ENCODE results near the gene KCNJ5.

DNA sequence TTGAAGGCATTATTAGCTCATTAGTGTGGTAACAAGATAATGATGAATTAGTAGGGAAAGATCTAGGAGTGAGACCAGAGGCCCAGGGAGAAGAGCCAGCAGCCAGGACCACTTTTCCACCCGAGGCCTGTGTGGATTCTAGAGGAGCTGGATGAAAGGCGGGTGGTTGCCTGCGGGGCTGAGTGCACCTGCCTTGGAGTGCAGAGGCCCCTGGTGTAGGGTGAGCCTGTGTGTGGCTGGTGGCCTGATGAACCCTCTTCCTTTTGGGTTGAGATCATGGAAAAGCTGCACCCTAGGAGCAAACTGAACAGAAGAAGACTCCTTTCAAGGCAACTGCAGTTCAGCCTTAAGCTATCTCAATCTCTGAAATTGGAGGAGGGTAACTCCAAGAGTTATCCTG, 57.4 kb downstream of the KCNJ5 start:
- TF ChIP-seq, protein P1, sequence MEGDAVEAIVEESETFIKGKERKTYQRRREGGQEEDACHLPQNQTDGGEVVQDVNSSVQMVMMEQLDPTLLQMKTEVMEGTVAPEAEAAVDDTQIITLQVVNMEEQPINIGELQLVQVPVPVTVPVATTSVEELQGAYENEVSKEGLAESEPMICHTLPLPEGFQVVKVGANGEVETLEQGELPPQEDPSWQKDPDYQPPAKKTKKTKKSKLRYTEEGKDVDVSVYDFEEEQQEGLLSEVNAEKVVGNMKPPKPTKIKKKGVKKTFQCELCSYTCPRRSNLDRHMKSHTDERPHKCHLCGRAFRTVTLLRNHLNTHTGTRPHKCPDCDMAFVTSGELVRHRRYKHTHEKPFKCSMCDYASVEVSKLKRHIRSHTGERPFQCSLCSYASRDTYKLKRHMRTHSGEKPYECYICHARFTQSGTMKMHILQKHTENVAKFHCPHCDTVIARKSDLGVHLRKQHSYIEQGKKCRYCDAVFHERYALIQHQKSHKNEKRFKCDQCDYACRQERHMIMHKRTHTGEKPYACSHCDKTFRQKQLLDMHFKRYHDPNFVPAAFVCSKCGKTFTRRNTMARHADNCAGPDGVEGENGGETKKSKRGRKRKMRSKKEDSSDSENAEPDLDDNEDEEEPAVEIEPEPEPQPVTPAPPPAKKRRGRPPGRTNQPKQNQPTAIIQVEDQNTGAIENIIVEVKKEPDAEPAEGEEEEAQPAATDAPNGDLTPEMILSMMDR (IDR thresholded peaks at IDR 0.05): no peak
- TF ChIP-seq POLR2A (IDR thresholded peaks at IDR 0.05): no peak

All from uterus (tissue), 2 donors.